ENCODE results near the gene TJP1.

The TJP1 gene

GRCh38 chr15:29822100-29822683, at the start of gene TJP1:
Gene TJP1 (minus strand): TSS chr15:29822468. CDS start chr15:29822028, 440 bp downstream.
- no peak for DNase-seq

GRCh38 chr15:29871401-29871800, 49.1 kb upstream of the TJP1 start:
- no peak for DNase-seq

GRCh38 chr15:29870495-29871151, 48.4 kb upstream of the TJP1 start:
- DNase-seq, result no peak

- DNase-seq, result no peak
Observed at GRCh38 chr15:29867241-29868000, 45.2 kb upstream of the TJP1 start.

GRCh38 chr15:29866337-29866736, 44.1 kb upstream of the TJP1 start:
- DNase-seq, result no peak

GRCh38 chr15:29864501-29864900, 42.2 kb upstream of the TJP1 start:
- DNase-seq, result no peak

- no peak for DNase-seq
Observed at GRCh38 chr15:29863438-29863837, 41.2 kb upstream of the TJP1 start.

GRCh38 chr15:29862271-29862670, 40.0 kb upstream of the TJP1 start:
- no peak for DNase-seq

GRCh38 chr15:29860872-29861271, 38.6 kb upstream of the TJP1 start:
- no peak for DNase-seq

GRCh38 chr15:29859973-29860715, 37.9 kb upstream of the TJP1 start:
- DNase-seq, result no peak

GRCh38 chr15:29859293-29859692, 37.0 kb upstream of the TJP1 start:
- DNase-seq, result no peak

GRCh38 chr15:29857221-29857789, 35.0 kb upstream of the TJP1 start:
- no peak for DNase-seq

- DNase-seq, result no peak
Observed at GRCh38 chr15:29854413-29854812, 32.1 kb upstream of the TJP1 start.

GRCh38 chr15:29853211-29853987, 31.1 kb upstream of the TJP1 start:
- no peak for DNase-seq

- DNase-seq, result no peak
Observed at GRCh38 chr15:29852201-29852600, 29.9 kb upstream of the TJP1 start.

- DNase-seq, result no peak
Observed at GRCh38 chr15:29849716-29850115, 27.4 kb upstream of the TJP1 start.

- DNase-seq, result no peak
Observed at GRCh38 chr15:29849218-29849617, 26.9 kb upstream of the TJP1 start.

GRCh38 chr15:29844290-29844903, 22.1 kb upstream of the TJP1 start:
- no peak for DNase-seq

- no peak for DNase-seq
Observed at GRCh38 chr15:29842290-29842689, 20.0 kb upstream of the TJP1 start.

GRCh38 chr15:29840926-29841325, 18.7 kb upstream of the TJP1 start:
- no peak for DNase-seq

GRCh38 chr15:29840054-29840453, 17.8 kb upstream of the TJP1 start:
- no peak for DNase-seq

Measured in hematopoietic multipotent progenitor cell treated with erythropoietin and hydrocortisone succinate and interleukin-3 and kit ligand, for 8 days (in vitro differentiated cells).